HUDEP-2 (cell line): ENCODE data around the gene SLIT3.

Experiments
- DNase-seq, 76 experiments: peaks; one replicate each; lab custom pipeline; 2025; ENCODE audit not compliant: unreplicated experiment in 76 of 76; lab: John Stamatoyannopoulos, UW

SLIT3 gene

GRCh38 chr5:168978500-168978899 lies 322.4 kb downstream of the SLIT3 start:
- no peak for DNase-seq

DNA sequence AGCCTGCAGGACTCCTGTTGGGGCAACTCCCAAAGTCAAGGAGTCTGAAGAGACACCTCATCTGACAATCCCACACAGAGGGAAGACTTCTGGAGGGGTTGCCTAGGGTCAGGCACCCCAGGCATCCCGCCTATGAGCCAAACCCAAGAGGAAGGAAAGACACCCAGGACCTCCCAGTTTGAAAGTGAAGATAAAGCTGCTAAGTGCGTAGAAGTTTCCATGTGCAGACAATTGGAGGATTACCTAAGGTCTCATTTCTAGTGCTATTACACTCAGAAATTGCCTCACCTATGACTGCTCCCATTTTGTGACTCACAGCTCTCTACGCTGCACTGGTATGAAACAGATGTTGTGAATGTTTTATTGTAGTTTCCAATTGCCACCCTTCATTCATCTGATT lies 322.9 kb downstream of the SLIT3 start:
- no peak for DNase-seq

- no peak for DNase-seq
Observed at GRCh38 chr5:168976311-168976970, 324.5 kb downstream of the SLIT3 start.

GRCh38 chr5:168975331-168975730 lies 325.6 kb downstream of the SLIT3 start:
- DNase-seq = no peak

GRCh38 chr5:168974082-168974481 lies 326.9 kb downstream of the SLIT3 start:
- no peak for DNase-seq

DNA sequence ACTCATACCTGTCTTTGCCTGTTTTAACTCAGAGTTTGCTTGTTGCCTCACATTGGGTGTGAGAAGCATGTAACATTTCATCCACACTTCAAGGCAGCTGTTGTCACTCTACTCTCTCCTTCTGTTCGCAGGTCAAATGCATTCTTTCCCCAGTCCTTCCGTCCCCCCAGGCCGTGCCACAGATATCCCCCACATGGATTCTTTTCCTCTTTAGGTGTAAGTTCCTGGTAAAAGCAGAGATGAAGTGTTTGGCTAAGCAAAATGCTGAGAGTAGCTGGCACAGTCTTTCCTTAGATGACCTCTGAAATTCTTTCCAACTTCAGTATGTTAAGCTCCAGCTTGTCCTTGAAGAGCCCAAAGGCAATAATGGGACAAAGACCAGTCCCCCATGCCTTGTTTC lies 328.2 kb downstream of the SLIT3 start:
- DNase-seq = no peak

- DNase-seq = no peak
Observed at GRCh38 chr5:168971100-168971499, 329.8 kb downstream of the SLIT3 start.

GRCh38 chr5:168969326-168969886 lies 331.5 kb downstream of the SLIT3 start:
- no peak for DNase-seq

GRCh38 chr5:168967882-168968620 lies 332.9 kb downstream of the SLIT3 start:
- no peak for DNase-seq

- no peak for DNase-seq
Observed at GRCh38 chr5:168965638-168966037, 335.3 kb downstream of the SLIT3 start.

- DNase-seq = no peak
Observed at GRCh38 chr5:168964182-168964581, 336.8 kb downstream of the SLIT3 start.

DNA sequence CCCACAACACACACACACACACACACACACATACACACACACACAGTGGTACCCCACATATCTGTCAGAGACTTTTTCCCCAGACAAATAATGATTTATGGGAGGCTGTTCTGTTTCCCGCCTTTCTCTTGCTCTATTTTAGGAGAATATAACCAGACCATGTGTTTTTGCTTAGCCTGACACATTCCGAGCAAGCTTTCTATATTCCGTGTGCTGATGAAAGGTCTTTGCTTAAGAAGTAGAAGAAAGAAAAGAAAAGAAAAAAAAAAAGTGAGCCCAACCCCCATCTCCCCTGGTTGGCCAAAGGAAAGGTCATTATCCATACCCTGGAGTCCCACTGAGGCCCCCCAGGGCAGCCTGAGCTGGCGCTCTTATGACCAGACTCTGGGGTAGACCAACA lies 338.6 kb downstream of the SLIT3 start:
- no peak for DNase-seq

- DNase-seq = no peak
Observed at GRCh38 chr5:168961681-168962080, 339.3 kb downstream of the SLIT3 start.

- no peak for DNase-seq
Observed at GRCh38 chr5:168960497-168960896, 340.4 kb downstream of the SLIT3 start.

- DNase-seq = no peak
Observed at GRCh38 chr5:168953351-168953750, 347.6 kb downstream of the SLIT3 start.

DNA sequence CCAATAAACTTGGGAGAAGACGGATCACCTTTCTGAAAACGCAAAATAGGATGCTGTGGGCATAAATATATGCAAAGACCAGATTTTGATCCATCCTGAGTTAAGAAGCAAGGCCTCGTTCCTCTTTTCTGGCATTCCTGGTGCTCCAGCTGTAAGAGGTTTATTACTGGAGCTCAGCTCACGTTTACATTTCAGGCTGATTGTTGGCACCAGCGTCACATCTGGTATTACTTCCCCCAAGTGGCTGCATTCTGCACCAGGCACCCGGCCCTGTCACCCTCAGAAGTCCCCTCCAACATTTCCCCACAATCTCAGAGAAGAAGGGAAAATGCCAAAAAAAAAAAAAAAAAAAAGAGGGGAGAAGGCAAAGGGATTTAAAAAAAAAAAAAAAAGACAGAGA lies 348.7 kb downstream of the SLIT3 start:
- no peak for DNase-seq

- no peak for DNase-seq
Observed at GRCh38 chr5:168951769-168952168, 349.2 kb downstream of the SLIT3 start.

DNA sequence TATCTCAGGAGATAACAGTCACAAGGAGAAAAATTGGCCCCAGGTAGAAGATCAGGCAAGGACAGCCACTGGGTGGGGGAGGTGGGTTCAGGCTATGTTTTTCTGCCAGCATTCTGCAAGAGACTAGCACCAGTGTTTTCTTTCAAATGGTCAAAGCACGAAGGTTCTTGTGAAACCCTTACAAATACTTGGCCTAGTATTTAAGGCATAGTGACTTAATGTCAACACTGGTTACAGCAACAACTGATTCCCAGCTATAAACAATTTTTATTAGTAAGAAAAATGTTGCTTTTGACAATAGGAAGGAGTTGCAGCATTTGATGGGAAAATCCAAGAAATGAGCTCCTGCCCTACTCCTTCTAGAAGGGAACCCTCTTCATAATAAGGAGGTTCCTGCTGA lies 349.6 kb downstream of the SLIT3 start:
- DNase-seq = no peak

DNA sequence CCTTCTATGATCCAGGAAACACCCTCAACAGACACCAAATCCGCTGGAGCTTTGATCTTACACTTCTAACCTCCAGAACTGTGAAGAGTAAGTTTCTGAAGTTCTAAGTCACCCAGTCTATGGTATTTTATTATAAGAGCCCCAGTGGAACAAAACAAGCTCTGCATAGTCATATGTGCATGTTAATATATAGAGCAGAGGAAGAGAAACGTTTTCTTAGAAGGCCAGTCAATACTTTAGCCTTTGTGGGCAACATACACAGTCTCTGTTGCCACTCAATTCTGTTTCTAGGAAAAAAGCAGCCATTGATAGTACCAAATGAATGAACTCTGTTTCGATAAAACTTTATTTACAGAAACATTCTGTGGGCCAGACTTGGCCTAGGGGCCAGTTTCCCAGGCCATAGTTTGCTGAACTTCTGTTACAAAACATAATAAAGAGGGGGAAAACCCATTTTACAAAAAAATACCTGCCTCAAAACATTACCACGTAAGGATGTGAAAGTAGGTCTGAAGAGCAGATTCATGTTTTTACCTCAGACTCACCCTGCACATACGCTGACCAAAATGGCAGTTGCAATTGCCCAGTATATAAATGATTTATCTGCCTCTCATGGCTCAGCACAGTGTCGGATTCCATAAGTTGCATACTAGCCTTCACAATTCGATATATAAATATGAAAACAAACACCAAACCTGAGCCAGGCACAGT lies 350.5 kb downstream of the SLIT3 start:
- DNase-seq = no peak

DNA sequence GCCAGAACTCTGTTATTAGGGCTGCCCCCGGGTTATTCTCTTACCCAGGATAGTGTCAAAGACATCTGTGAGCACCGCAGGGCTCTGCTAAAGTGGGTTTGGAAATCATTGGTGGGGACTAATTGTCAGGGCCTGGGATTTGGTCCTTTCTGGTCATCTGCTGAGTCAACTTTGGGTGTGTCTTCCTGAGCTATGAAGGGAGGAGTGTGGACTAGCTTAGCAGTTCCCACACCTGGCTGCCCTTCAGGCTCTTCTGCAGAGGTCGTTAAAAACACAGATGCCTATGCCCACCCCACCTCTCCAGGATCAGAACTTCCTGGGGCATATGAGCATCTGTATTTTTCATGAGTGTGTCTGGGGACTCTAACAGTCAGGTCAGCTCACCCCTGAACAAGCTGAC lies 352.2 kb downstream of the SLIT3 start:
- DNase-seq = no peak

DNA sequence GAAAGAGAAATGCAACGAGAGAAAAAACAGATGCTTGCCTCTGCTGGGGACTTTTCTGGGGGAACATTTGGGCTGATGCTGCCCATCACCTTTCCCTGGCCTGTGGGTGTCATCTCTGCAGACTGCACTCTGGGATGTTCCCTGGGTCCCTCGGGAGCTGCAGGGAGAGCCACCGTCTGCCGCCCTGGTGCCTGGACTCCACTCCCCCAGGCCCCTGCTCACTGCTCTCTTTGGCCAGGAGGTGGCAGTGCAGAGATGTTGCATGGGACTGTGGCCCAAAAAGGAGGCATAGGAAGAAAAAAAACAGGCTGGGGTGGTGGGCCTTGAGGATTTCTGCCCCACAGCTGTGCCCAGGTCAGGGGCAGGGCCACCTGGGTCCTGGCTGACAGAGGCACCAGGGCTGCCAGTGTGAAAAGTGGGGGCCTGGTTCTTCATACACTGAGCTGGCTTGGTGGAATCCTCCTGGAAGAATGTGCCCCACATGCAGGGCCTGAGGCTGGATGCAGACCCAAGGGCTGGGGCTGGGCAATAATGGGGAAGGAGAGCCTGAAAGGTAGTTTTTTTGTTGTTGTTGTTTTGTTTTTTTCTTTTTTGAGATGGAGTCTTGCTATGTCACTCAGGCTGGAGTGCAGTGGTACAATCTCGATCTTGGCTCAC lies 353.6 kb downstream of the SLIT3 start:
- peak in 39 of 76 experiments; percentile 0 to 44 (median 12) for DNase-seq
